Activated gamma-delta T cell treated with Interleukin-2 at 50 U/mL for 16 hours (primary cell): ENCODE measurements around the gene COL13A1.

Experiments used
- DNase-seq: peaks from one replicate; pipeline ENCODE4 v3.0.0-alpha.2; 2020

The COL13A1 gene

DNA sequence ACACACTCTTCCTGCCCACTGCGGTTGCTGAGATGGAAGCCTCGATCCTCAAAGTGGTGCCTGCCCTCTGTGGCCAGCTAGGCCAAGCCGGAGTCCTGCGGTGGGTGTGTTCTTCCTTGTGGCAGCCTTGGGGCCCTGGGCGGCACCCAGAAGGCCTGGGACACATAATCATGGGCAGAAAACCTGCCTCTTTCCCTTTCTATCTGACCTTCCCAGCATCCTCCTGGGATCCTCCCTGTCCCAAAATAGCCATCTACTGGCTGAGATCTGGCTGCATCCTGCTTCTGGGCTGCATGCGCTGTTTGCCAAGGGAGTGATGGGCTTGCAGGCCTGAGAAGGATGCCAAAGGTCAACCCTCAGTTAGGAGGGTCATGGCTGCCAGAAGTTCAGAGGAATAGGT lies 23.9 kb downstream of the COL13A1 start:
- no peak for DNase-seq

DNA sequence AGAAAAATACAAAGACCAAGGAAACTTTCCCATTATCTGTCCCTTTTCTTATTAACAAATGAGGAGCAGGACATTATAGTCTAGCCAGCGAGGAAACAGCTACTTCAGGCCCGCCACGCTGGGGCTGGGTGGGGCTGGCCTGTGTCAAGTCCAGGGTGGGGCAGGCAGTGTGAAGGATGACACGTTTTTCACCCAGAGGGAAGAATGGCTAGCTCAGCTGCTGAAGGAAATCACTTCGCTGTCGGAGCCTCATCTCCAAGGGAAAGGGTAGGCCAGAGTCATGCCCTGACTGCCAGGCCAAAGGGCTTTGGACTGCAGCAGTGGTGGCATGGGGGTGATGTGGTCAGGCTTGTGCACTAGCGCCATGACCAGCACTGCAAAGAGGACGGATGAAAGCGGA lies 24.4 kb downstream of the COL13A1 start:
- DNase-seq = no peak

DNA sequence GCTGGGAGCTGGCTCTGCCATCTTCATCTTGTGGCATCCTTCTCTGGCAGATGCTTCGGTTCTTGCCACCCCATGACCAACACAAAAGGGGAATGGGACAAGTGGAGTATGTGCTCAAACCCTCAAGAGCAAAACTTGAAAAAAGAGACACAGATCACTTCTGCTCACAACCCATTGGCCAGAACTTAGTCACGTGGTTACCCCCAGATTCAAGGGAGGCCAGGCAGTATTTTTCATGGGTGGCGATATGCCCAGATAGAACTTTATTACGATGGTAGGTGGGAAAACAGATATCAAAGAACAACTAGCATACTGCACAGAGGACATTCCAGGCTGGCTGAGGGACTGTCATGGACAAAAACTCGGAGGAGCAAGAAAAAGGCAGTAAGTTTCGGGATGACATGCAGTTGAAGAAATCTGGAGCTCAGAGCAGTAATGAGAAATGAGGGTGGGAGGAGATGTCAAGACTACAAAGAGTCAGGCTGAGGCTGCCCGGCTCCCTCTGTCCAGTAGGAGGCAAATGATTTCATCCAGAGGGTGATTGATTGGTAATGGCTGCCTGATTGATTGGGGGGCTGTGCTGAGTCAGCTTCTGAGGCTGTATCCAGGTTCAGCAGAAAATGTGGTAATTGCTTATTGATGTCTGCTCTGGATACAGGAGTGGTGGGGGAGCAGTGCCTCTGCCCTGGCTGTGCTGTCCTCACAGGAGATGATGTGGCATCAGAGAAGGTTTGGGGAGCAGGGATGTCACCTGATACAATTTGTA lies 25.3 kb downstream of the COL13A1 start:
- DNase-seq = no peak

DNA sequence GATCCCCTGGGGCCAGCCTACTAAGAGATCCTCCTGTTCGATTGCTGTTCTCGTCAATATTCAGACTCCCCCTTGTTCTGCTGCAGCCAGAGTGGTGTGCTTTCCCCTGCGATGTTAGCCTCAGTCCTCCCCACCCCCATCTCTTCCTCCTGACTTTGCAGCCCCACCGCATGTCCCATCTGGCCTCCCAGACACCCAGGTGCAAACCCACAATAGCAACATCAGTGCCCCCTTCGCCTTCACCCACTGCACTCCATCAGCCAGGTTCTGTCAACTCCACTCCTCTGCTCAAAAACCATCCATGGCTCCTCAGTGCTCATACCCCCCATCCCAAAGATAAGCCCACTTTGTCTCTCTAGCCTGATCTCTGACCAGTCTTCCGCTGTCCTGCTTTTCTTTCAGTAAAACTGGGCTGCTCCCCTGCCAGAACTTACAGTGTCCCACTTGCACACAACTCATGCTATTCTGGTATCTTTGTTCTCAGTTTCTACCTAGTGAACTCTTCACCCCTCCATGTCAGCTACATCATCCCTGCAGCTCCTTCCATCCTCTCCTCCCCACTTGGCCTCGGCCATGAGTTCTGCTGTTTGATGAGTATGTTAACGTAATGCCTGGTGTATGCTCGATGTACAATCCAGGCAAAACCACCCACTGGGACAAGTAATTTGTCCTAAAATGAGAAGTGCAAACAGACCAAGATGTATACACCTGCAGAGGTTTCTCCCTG lies 26.6 kb downstream of the COL13A1 start:
- no peak for DNase-seq

DNA sequence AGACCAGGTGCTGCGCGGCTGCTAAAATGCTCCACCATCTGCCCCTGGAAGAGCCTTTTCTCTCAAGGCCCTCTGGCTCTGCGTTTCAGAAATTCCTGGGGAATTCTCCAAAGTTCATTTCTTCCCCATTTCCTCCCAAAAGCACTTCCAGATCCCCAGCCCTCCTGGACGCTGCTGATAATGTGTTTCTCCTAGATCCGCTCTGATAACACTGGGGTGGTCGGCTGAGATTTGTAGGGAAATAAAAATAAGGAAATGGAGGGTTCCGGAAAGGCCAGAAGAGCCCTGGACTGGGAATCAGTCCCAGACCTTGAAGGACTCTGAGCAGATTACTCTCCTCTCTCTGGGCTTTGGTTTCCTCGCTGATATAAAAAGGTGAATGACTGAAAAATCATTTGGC lies 28.1 kb downstream of the COL13A1 start:
- DNase-seq = no peak

DNA sequence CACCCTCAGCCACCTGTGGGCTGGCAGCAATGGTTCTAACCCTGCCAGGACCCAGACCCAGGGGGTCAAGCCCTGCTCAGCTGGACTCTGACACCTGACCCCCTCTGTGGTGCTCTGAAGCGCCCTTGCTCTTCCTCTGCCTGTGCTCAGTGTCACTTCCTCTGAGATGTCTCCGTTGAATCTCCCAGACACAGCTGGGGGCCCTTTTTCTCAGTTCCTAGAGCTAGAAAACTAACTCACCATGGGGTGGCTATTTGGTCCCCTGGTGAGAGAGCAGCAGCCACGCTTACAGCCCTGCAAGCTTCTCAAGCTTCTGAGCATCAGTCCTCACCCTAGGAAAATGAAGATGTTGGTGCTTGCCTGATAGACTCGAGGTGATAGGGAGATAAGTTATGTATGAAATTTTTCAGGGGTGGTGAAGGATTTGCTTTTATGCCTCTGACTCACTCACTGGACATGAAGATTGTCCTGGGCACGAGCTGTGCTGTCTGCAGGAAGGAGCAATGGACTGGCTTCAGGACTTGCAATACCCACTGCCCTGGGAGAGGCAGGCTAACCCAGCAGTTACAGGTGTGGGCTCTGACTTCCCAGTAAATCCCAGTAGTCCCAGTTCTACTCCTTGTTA lies 29.6 kb downstream of the COL13A1 start:
- DNase-seq = no peak

DNA sequence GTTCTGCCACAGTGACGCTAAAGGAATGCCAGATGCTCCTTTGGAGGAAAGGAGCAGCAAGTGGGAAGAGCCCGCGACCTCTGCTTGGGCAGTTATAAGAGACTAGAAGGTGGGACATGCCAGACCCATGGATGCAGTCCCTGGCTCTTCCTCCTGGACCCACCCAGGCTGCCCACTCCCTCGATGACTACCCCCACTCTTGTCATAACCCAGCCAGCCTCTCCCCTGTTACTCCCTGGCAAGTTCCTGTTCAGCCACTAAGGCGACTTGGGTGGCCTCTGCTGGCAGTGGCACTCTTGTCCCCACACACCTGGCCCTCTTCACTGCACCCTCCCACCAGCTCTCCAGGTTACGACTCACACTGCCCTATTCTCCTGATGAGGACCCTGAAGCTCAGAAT lies 33.5 kb downstream of the COL13A1 start:
- DNase-seq = no peak

DNA sequence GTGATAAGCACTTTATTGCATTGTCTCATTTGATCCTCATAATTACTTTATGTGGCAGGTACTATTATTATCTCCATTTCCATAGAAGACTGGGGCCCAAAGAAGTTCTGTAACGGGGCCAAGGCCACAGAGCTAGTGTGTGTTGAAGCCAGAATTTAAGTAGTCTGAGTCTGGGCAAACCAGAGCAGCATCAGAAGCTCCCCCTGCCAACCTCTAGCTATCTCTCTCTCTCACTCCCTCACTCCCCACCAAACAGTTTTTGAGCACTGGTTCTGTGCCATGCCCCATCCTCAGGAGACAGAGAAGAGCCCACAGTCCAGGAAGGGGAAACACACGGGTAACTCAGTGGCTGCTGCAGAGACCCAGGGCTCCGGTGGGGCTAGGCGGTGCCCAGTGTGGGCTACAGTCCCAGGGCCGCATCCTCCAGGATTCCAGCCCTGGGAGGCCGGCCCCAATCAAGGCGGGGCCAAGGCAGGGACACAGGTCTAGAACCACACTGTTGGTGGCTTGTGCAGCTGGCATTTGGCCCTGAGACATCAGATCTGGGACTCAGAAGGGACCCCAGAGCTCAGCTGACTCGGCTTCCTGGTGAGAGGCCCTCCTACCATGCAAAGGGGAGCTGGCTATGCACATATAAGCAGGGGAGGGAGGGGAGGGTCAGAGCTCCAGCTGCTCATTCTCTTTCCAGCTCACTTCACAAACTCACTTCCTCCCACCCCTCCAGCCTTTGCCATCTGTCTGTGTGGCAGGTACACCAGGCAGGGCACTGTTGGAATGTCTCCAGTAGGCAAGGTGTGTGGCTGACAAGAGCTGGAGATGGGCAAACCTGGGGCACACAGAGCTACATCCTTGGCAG lies 34.4 kb downstream of the COL13A1 start:
- no peak for DNase-seq

DNA sequence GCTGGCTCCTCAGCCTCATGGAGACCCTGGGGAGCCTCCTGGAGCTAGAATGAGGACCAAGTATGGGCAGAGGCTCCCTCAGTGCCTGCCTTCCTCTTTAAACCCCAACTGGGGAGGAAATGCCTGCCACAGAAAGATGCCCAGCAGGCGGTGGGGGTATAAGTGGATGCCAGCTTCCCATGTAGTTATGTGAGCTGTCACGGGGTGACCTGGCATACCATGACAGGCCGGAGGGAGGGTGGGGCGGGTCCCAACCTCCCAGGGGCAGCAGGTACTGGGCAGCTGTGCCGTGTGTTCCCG lies 35.0 kb downstream of the COL13A1 start:
- DNase-seq = no peak

DNA sequence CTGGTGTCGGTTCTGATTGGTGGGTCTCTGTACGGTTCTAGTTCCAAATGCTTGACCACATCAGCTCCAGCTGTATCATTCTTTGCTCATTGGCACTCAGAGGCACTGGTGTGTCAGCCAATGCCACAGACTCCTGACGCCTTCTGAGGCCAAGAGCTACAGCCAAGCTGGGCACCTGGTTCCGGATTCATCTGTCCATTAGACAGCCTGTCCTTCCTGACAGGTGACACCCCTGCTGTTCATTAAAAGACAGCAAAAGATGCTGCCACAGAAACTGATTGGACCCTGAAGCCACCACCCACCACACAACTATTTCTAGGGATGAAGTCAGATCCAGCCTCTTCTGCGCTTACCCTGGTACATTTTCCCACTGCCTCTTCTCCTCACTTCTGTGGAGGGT lies 35.6 kb downstream of the COL13A1 start:
- DNase-seq = no peak

DNA sequence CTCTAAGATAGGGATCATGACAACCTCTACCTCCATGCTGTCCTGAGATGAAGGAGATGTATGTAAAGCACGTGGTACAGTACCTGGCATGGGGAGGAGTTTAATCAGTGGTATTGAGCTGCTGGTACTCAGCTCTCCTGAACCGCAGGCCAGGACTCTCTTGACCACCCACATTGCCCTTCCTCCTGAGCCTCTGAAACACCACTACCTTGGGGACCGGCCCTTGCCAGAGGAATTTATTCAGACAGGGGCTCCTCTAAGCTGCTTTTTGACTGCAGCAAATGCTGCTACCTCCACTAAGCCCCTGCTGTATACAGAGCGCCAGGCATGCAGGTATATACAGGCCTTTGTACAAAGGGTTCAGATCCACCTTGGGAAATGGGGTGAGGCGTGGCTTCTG lies 36.7 kb downstream of the COL13A1 start:
- DNase-seq = no peak

DNA sequence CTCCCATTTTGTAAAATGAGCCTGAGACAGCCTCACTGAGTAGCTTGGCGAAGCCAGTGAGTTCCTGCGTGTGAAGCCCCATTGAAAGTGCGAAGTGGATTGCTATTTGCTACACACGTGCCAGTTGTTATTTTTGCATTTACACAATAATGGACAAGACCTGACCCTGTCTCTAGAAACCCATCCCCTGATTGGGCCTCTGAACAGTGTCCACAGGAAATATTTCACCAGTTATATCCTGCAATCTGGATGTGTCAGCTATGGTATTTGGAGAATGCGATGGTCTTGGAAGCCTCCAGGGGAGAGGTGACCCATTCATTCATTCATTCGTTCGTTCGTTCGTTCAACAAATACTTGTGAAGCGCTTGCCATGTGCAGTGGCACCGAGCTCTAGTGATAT lies 37.1 kb downstream of the COL13A1 start:
- no peak for DNase-seq

DNA sequence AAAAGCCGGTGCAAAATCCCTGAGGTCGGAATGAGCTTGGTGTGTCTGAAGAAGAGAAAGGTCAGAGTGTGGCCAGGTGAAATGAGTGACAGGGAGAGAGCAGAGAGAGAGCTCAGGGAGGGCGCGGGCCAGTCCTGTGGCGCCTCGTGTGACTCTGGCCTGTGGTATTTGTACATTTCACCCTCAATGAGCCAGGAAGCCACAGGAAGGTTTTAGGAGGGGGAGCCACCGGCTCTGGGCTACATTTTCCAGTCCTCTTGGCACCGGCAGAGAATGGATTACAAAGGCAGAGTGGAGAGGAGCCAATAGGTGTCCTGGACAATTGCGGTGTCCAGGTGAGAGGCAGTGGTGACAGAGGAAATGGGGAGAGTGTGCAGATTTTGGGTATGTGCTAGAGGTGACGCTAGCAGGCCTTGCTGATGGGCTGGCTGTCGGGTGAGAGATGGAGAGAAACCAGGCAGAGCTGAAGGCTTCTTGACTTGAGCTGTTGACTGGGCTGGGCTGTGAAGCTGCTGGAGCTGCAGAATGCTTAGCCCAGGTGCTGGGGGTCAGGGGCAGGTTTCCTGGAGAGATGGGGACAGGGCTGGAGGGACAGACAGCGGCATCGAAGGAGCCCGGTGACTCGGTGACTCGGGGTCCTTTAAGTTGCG lies 38.1 kb downstream of the COL13A1 start:
- DNase-seq = no peak

DNA sequence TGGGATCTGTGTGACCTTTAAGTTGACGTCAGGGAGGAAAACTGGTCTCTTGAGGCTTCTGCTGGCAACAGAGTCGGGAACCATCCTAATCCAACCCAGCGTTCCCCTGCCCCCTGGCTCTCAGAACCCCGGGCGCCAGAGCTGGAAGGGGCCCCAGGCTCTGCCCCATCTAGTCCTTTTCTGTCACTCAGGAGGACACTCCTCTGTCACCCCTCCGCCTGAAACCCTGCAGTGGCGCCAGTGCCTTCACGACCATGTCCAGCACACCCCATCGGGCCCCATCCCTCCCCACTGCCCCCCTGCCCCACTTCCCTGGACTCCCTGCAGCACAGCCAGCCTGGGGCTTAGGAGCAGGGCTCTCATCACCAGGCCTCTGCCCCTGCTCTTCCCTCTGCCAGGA lies 39.1 kb downstream of the COL13A1 start:
- DNase-seq = no peak

DNA sequence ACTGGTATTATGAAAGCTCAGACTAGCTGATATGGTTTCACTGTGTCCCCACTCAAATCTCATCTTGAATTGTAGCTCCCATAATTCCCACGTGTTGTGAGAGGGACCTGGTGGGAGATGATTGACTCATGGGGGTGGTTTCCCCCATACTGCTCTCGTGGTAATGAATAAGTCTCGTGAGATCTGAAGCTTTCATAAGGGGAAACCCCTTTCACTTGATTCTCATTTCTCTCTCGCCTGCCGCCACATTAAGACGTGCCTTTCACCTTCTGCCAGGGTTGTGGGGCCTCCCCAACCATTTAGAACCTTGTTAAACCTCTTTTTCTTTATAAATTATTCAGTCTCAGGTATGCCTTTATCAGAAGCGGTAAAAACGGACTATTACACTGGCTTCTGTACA lies 40.3 kb downstream of the COL13A1 start:
- DNase-seq = no peak

DNA sequence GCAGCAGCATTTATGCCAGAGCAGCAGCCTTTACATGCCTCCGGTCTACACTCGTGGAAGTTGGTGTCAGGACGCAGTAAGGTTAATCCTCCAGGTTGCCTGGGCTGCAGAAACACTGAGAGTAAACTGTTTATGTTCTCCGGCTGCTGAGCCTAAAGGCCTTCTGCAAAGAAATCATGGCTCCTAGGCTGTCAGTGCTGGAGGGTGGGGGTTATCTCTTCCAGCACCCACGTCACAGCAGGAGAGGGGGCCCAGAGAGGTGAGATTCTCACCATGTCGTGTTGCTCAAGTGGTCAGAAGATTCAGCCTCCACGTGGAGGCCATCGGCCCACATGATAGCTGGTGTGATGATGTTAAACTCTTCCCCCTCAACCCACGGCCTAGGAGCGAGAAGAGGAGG lies 41.2 kb downstream of the COL13A1 start:
- no peak for DNase-seq

DNA sequence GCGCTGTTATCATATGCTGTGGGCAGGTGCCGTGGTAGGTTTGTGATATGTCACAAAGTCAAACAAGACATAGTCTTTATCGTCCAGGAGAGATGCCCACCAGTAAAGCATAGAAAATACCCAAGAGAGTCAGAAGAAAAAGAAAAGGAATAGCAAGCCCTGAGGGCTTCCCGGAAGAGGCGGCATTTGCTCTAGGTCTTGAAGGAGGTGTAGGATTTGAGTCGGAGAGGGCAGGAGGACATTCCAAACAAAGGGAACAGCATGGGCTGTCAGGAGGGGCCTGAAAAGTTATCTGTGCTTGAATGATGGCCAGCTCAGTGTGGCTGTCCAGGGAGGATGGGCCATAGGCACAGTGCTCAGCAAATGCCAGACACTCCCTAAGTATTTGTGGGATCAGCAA lies 42.2 kb downstream of the COL13A1 start:
- DNase-seq = no peak

DNA sequence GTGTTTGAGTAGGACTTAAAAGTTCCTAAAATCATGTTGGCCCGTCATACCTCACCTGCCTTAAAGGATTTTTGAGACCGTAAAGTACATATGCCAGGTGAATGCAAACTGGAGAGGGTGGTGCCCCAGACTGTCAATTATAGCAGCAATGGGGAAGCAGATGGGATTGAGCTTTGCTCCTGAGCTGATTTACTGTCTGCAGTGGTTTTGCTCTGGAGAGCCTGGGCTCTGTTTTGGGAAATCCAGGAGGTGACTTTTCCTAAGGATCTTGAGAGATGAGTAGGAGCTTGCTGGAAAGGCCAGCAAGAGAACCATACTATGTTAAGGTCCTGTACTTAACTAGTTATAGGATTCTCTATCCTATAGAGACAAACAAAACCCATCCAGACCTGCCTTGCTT lies 43.0 kb downstream of the COL13A1 start:
- no peak for DNase-seq

DNA sequence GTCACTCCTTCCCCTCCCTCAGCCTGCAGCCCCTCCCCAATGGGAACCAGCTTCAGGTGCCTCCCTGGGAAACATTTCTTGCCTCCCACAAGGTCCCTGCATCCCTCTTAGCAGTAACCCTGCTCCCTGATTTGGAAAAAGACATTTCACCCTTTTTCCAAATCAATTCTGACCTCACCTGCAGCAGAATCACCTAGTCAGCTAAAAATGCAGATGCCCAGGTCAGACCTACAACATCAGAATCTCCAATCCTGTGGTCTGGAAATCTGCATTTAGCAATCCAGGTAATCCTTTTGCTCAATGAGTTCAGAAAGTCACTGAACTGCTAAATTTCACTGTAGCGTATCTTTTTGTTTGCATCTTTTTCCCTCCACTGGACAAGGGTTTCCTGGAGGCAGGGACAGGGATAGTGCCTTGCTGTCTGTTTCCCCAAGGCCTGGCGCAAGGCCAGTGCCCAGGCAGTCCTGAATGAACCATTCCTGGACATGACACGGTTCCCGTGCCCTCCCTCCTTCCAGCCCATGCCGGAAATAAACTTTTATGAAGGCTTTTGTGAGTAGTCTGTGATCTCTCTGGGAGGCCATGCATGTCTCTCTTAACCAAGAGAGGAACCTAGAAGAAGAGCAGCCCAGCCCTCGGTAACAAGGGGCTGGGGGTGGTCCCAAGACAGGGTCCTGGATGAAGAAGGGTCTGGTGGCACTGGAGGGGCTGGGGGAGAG lies 44.0 kb downstream of the COL13A1 start:
- no peak for DNase-seq

DNA sequence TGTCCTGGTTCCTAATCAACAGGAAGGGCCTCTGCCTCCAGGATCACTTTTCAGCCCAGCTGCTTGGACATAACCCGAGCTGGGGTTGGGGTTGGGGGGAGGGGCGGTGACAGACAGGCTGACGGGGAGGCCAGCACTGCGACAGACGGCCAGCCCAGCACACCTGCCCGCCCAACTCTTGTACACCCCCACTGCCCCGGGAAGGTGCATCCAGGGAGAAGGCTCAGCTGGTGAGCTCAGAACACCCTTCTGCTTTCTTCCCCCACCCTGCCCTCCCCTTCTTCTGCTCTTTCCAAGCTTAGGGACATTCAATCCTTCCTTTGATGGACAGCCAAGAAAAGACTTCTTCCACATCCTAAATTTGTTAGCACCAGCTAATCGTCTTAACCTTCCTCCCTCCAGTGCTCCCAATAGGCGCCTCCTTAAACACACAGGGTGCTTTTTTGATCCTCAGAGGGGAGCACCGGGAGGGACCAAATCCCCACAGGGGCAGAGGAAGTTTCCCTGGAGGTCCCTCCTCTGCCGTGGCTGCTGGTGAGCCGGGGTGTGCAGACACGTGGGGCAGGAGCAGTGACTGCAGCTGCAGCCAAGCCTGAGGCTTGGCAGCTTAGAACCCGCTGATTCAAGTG lies 44.7 kb downstream of the COL13A1 start:
- DNase-seq = no peak

DNA sequence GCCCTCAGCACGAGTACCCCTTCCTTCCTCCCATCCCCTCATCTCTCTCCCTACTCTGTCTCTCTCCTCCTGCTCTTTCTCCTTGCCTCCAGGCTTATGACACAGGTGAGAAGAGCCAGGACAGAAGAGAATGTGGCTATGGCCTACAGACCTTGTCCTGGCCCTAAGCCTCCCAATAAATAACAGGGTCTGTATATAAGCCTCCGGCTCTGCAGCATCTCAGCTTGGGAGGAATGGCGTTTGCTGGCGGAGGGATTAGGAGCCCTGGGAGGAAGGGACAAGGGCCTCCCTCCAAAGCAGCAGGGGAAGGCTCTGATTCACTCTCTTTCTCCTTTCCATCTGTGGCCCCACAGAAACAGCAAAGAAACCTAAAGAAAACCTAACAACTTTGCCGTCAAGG lies 45.8 kb downstream of the COL13A1 start:
- DNase-seq = no peak

DNA sequence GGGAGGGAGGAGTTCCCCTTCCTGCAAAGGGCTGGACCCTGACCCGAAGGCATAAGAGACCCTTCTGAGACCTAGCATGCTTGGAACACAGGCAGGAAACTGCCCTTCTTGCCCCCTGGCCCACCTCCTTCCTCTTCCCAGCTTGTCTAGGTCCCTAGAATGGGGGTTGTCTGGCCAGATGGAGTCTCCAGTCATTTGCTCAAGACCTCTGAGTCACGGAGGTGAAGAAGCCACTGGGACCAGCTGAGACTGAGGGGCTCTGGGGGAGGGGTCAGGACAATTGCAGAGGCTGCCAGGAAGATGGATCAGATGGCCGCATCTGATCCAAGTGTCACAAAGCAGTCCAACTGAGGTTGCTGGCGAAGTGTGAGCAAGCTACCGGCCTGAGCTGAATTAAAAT lies 46.2 kb downstream of the COL13A1 start:
- DNase-seq = no peak
